Measurements from ENCODE around the gene MRPS27. TPM values are rescaled to one million over a fixed set of nuclear protein-coding genes. Genes with fewer than 3 reads are reported as not detected.
"Not testable (repeated sequence)": the region's sequence is repeated elsewhere in the genome, so short reads cannot be mapped to it uniquely, and the experiment has no call there.

The MRPS27 gene
- total RNA-seq, 1 donor: 83.6 TPM

GRCh38 chr5:72301557-72301956, 18.5 kb downstream of the MRPS27 start:
- TF ChIP-seq, protein P1, sequence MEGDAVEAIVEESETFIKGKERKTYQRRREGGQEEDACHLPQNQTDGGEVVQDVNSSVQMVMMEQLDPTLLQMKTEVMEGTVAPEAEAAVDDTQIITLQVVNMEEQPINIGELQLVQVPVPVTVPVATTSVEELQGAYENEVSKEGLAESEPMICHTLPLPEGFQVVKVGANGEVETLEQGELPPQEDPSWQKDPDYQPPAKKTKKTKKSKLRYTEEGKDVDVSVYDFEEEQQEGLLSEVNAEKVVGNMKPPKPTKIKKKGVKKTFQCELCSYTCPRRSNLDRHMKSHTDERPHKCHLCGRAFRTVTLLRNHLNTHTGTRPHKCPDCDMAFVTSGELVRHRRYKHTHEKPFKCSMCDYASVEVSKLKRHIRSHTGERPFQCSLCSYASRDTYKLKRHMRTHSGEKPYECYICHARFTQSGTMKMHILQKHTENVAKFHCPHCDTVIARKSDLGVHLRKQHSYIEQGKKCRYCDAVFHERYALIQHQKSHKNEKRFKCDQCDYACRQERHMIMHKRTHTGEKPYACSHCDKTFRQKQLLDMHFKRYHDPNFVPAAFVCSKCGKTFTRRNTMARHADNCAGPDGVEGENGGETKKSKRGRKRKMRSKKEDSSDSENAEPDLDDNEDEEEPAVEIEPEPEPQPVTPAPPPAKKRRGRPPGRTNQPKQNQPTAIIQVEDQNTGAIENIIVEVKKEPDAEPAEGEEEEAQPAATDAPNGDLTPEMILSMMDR (IDR thresholded peaks at IDR 0.05; ENCODE audit: insufficient read depth, low read length): no peak
- DNase-seq (ENCODE audit: low read depth): no peak
- no peak overlapping the region for H3K4me3 ChIP-seq (ENCODE audit: low read depth, low read length)

DNA sequence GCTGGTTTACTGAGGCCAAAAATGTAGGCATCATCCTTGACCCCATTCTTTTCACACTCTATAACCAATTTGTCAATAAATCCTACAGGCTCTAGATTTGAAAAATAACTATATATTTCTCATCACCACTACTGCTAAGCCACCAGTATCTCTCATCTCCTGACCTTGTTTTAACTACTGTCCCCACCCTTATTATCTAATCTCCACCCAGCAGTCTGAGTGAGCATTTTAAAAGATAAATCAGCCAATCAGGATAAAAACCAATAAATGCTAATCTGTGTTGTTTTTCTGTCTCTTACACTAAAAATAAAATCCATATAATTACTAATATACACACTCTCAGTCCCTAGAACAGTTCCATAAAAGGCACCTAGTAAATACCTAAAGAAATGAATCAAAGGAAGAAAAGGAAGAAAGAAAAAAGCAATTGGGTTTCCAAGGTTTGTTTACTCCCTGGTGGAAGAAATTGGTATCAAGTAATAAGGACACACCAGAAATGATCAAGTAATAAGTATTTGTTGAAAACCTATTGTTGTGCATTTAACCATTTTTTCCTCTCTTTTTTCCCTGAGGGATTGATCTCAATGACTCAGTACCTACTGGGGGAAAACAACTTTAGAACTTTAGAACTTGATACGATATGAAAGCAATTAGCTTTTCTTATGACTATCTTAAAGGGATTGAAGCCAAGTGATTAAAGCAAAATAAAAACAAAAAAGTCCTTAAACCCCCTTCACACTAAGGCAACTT, 19.3 kb downstream of the MRPS27 start:
- TF ChIP-seq, protein P1 (IDR thresholded peaks at IDR 0.05; ENCODE audit: insufficient read depth, low read length): no peak
- peak; percentile 45 for DNase-seq (ENCODE audit: low read depth)
- H3K4me3 ChIP-seq (ENCODE audit: low read depth, low read length): no peak overlapping the region

DNA sequence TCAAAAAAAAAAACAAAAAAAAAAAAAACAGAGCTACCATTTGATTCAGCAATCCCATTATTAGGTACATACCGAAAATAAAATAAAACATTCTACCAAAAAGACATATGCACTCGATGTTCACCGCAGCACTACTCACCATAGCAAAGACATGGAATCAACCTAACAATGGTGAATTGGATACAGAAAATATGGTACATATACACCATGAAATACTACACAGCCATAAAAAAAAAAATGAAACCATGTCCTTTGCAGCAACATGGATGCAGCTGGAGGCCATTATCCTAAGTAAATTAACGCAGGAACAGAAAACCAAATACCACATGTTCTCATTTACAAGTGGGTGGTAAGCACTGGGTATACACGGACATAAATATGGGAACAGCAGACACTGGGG, 21.3 kb downstream of the MRPS27 start:
- TF ChIP-seq, protein P1 (IDR thresholded peaks at IDR 0.05; ENCODE audit: insufficient read depth, low read length): no peak
- H3K4me3 ChIP-seq (ENCODE audit: low read depth, low read length): no peak overlapping the region
- DNase-seq (ENCODE audit: low read depth): no peak

DNA sequence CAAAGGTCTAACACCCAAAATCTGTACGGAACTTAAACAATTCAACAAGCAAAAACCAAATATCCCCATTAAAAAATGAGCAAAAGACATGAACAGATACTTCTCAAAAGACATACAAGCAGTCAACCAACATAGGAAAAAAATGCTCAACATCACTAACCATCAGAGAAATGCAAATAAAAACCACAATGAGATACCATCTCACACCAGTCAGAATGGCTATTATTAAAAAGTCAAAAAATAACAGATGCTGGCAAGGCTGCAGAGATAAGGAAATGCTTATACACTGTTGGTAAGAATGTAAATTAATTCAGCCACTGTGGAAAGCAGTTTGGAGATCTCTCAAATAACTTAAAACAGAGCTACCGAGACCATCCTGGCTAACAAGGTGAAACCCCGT, 21.9 kb downstream of the MRPS27 start:
- DNase-seq (ENCODE audit: low read depth); H3K4me3 ChIP-seq (ENCODE audit: low read depth, low read length): not testable (repeated sequence)

DNA sequence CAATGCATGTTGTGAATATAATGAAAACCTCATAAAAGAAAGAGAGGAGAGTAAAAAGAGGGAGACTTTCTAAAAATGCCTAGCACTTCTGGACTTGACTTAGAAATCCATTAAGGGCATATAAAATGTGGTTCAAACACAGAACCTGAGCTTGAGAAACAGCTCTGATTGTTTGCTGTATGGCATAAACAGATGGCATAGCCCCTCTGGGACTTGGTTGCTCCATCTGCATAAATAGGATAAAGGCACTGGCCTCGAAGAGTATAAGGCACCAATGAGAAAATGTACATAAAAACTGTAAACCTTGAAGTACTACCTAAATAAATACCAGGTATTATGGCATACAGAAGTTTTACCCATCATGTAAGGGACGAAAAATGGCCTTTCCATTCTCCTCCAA, 23.8 kb downstream of the MRPS27 start:
- TF ChIP-seq, protein P1 (IDR thresholded peaks at IDR 0.05; ENCODE audit: insufficient read depth, low read length): no peak
- DNase-seq (ENCODE audit: low read depth): no peak
- H3K4me3 ChIP-seq (ENCODE audit: low read depth, low read length): no peak overlapping the region

DNA sequence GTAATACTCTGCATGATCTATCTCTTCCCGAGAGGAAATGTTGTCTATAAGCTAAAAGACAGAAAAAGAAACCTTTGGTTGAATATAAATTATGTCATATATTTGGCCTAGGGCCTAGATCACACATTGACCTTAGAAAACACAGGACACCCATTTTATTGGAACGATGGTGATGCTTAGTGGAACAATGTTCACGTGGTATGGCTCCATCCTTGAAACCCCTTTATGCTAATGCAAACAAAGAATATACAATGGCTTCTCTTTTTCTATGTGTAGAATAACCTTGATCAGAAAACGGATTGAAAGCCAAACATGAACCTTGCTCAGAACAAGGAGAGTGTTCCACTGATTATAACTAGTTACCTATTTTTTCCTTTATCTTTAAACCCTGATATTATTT, 24.5 kb downstream of the MRPS27 start:
- no peak for DNase-seq (ENCODE audit: low read depth)
- TF ChIP-seq, protein P1 (IDR thresholded peaks at IDR 0.05; ENCODE audit: insufficient read depth, low read length): no peak
- no peak overlapping the region for H3K4me3 ChIP-seq (ENCODE audit: low read depth, low read length)

DNA sequence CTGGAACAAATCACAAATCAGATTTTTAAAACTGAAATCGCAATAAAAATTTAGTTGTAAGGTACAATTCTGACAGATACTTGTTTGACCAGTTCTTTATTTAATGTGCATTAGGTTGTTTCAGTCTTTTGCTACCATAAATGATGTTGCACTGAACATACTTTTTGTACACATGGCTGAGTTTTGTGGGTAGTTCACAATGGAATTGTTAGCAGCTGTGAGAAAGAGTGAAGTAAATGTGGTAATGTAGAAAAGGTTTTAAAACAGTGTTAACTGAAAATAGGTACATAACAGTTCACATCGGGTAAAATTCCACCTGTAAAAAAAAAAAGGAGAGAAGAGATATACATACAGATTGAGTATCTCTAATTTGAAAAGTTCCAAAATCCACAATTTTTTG, 25.6 kb downstream of the MRPS27 start:
- DNase-seq (ENCODE audit: low read depth): no peak
- no peak overlapping the region for H3K4me3 ChIP-seq (ENCODE audit: low read depth, low read length)

More for the DNA sequence above, 25.6 kb downstream of the MRPS27 start:
- TF ChIP-seq, protein P1 (IDR thresholded peaks at IDR 0.05; ENCODE audit: insufficient read depth, low read length): no peak

All from fibroblast of the aortic adventitia (primary cell).